Neuronal stem cell (in vitro differentiated cells): ENCODE results near the gene TRAPPC3.

Source experiments
- DNase-seq: peaks from one replicate; pipeline ENCODE4 v3.0.0-alpha.2; 2013; ENCODE audit warnings: low spot score
- H2AFZ ChIP-seq: one replicate; pipeline ENCODE4 v1.6.1; 2013; ENCODE audit warnings: mild to moderate bottlenecking, low read length, inconsistent platforms
- H2AK5ac ChIP-seq: 2 replicates; pipeline ENCODE4 v1.6.1; 2013; ENCODE audit warnings: low read depth, mild to moderate bottlenecking, inconsistent platforms, low read length, moderate library complexity, mixed read lengths
- H2BK120ac ChIP-seq: 2 replicates; pipeline ENCODE4 v1.6.1; 2013; ENCODE audit warnings: low read depth, mild to moderate bottlenecking, inconsistent platforms, low read length, moderate library complexity, mixed read lengths
- H2BK12ac ChIP-seq: one replicate; pipeline ENCODE4 v1.6.1; 2013; ENCODE audit warnings: low read length, inconsistent platforms
- H2BK15ac ChIP-seq: 2 replicates; pipeline ENCODE4 v1.6.1; 2013; ENCODE audit warnings: mild to moderate bottlenecking, low read length, inconsistent platforms, mixed read lengths
- H2BK5ac ChIP-seq: one replicate; pipeline ENCODE4 v1.6.1; 2013; ENCODE audit warnings: inconsistent platforms, mild to moderate bottlenecking, low read length, moderate library complexity
- H3K14ac ChIP-seq: one replicate; pipeline ENCODE4 v1.6.1; 2013; ENCODE audit warnings: low read length, inconsistent platforms
- H3K18ac ChIP-seq: 2 replicates; pipeline ENCODE4 v1.6.1; 2013; ENCODE audit warnings: low read length, inconsistent platforms
- H3K23ac ChIP-seq: 2 replicates; pipeline ENCODE4 v1.6.1; 2013; ENCODE audit warnings: low read depth, mild to moderate bottlenecking, mixed read lengths, low read length, inconsistent platforms; ENCODE audit not compliant: poor library complexity
- H3K27ac ChIP-seq: replicated peaks from 3 replicates; pipeline ENCODE4 v1.5.1; 2013; ENCODE audit warnings: low read length, inconsistent platforms
- H3K27me3 ChIP-seq, 3 experiments: 2 replicates each; pipeline ENCODE4 v1.6.1; 2013; ENCODE audit warnings: low read length in 3 of 3, mild to moderate bottlenecking in 2 of 3, inconsistent platforms in 1 of 3, low read depth in 1 of 3, mixed read lengths in 1 of 3, moderate library complexity in 1 of 3; ENCODE audit not compliant: control insufficient read depth in 3 of 3, insufficient read depth in 3 of 3
- H3K36me3 ChIP-seq, 2 donors: replicated peaks in 1 of 2; 2 replicates each; pipeline ENCODE4 v1.6.1; 2013; ENCODE audit warnings: low read length in 2 of 2; ENCODE audit not compliant: control insufficient read depth in 2 of 2, insufficient read depth in 2 of 2
- H3K4ac ChIP-seq: 2 replicates; pipeline ENCODE4 v1.6.1; 2013; ENCODE audit warnings: inconsistent platforms, mild to moderate bottlenecking, low read length, moderate library complexity
- H3K4me1 ChIP-seq, 2 donors: 1 replicate in 1 of 2; 2 replicates in 1 of 2; pipeline ENCODE4 v1.6.1; 2013; ENCODE audit warnings: low read length in 2 of 2, low read depth in 1 of 2; ENCODE audit not compliant: control insufficient read depth in 2 of 2, insufficient read depth in 1 of 2
- H3K4me2 ChIP-seq: one replicate; pipeline ENCODE4 v1.6.1; 2013; ENCODE audit warnings: mild to moderate bottlenecking, low read length, inconsistent platforms; ENCODE audit not compliant: insufficient read depth, poor library complexity, severe bottlenecking
- H3K4me3 ChIP-seq, 2 donors: 2 replicates each; pipeline ENCODE4 v1.5.1; 2013; ENCODE audit warnings: low read length in 2 of 2, mild to moderate bottlenecking in 2 of 2, inconsistent platforms in 1 of 2, moderate library complexity in 1 of 2
- H3K79me1 ChIP-seq: one replicate; pipeline ENCODE4 v1.6.1; 2013; ENCODE audit warnings: low read depth, mild to moderate bottlenecking, inconsistent platforms, low read length, moderate library complexity
- H3K9ac ChIP-seq: one replicate; pipeline ENCODE4 v1.6.1; 2013; ENCODE audit warnings: mild to moderate bottlenecking, low read depth, low read length, inconsistent platforms; ENCODE audit not compliant: poor library complexity
- H3K9me3 ChIP-seq, 2 donors: replicated peaks in 1 of 2; 2 replicates each; pipeline versions ENCODE3 to v1.6.1; 2013; ENCODE audit warnings: low read length in 2 of 2, mild to moderate bottlenecking in 2 of 2, inconsistent platforms in 1 of 2, low read depth in 1 of 2, mixed read lengths in 1 of 2, moderate library complexity in 1 of 2; ENCODE audit not compliant: control insufficient read depth in 2 of 2, insufficient read depth in 1 of 2
- H4K8ac ChIP-seq: one replicate; pipeline ENCODE4 v1.6.1; 2013; ENCODE audit warnings: low read depth, mild to moderate bottlenecking, inconsistent platforms, low read length, moderate library complexity
- H4K91ac ChIP-seq: one replicate; pipeline ENCODE4 v1.6.1; 2013; ENCODE audit warnings: low read length, low read depth, mild to moderate bottlenecking, inconsistent platforms; ENCODE audit not compliant: poor library complexity
- WGBS, 2 donors: extraction: QIAGEN DNeasy Blood & Tissue Kit; methylation state at CpG; one replicate each; pipeline ENCODE4 v1.1.7; 2013; ENCODE audit warnings: missing lambda C conversion rate in 2 of 2, mixed read lengths in 1 of 2; ENCODE audit not compliant: insufficient read length in 2 of 2, insufficient replicate concordance in 1 of 2; ENCODE audit errors: extremely low coverage in 2 of 2; 5-methylcytosine and 5-hydroxymethylcytosine counted together

Gene TRAPPC3

DNA sequence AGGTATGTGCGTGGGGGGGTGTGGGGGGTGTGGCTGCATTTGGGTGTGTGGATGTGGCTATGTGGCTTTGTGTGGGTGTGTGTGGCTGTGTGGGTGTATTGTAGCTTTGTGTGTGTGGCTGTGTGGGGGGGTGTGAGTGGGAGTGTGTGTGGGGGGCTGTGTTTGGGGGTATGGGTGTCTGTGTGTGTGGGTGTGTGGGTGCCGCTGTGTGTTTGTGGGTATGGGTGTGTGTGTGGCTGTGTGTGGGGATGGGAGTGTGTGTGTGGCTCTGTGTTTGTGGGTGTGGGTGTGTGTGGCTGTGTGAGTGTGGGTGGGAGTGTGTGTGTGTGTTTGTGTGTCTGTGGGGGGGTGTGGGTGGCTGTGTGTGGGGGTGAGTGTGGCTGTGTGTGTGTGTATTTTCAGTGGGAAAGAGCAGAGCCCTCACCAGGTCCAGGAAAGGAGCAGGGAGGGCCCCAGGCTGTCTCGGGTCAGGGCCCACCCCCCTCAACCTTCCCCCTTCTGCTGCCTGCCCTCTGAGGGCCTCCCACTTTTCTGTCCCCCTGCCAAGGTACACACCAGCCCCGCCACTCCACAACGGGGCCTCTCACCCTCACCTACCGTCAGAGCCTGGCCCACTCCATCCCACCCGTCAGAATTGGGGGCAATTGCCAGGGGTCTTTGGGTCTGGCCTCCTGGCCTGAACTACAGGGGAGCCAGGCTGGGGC, 22.3 kb downstream of the TRAPPC3 start:
- Histone ChIP-seq H3K4ac (no peak overlapping the region), H3K27ac (no peak overlapping the region), H2BK12ac (peak overlapping the region; percentile 22), H3K4me1 (peaks cover 6 to 8% of the 10 kb centered on the region in 2 donors), H3K4me2 (no peak overlapping the region), H3K9ac (peak overlapping the region; percentile 76), H3K9me3 (peaks cover 0 to 3% of the 10 kb centered on the region in 2 donors), H4K91ac (no peak overlapping the region), H3K14ac (peak overlapping the region; percentile 87), H2AK5ac (peak overlapping the region; percentile 79), H3K18ac (no peak overlapping the region), H2BK120ac (no peak overlapping the region), H2BK5ac (no peak overlapping the region), H3K23ac (peak overlapping the region; percentile 99), H3K27me3 (peaks cover 19 to 52% (median 46%) of the 10 kb centered on the region in 3 experiments), H3K4me3 (peak overlapping the region in 1 of 2 donors; percentile 41), H3K79me1 (no peaks in the 10 kb centered on the region), H3K36me3 (no peaks in the 10 kb centered on the region), H2BK15ac (no peak overlapping the region), H4K8ac (no peak overlapping the region), H2AFZ (no peak overlapping the region)
- 100% methylated on average over 1 of the region's 7 CpGs; no CpG with 5 or more reads in 1 of the 2 donors for WGBS, 2 donors
- no peak for DNase-seq

DNA sequence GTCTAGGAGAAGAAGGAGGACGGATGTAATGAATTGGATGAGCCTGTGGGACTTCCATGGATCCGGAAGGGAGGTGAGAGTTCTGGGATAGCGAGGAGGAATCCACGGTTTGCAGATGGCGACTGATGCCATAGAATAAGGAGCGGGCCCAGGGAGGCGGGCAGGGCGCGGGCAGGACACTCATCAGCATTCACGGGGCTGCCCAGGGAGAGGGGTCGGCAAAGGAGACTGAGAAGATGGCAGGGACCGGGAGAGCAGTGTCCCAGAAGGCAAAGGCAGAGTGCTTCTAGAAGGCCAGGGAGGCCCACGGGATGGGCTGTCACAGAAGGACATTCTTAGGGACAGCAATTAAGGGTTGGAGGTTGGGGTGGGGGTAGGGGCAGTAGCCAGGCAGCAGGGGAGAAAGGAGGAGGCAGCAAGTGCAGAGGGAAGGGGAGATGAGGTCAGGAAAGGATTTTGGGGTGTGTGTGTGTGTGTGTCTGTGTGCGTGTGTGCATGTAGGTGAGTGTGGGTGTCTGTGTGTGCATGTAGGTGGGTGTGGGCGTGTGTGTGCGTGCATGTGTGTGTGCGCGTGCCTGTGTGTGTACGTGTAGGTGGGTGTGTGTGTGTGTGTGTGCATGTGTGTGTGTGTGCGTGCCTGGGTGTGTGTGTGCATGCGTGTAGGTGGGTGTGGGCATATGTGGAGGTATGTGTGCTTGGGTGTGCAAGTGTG, 23.1 kb downstream of the TRAPPC3 start:
- H3K18ac ChIP-seq = peak overlapping the region; percentile 36
- no peak overlapping the region for H3K4me2 ChIP-seq
- H3K4me3 ChIP-seq = peak overlapping the region in 1 of 2 donors; percentile 73
- H3K36me3 ChIP-seq = no peaks in the 10 kb centered on the region
- peak overlapping the region; percentile 59 for H4K8ac ChIP-seq
- H3K27ac ChIP-seq = no peak overlapping the region
- H2BK120ac ChIP-seq = peak overlapping the region; percentile 43
- H3K4me1 ChIP-seq = peaks cover 6 to 8% of the 10 kb centered on the region in 2 donors
- peak overlapping the region; percentile 29 for H2BK5ac ChIP-seq
- peaks cover 19 to 57% (median 46%) of the 10 kb centered on the region in 3 experiments for H3K27me3 ChIP-seq
- H3K9me3 ChIP-seq = peaks cover 0 to 3% of the 10 kb centered on the region in 2 donors
- peak overlapping the region; percentile 63 for H2BK12ac ChIP-seq
- DNase-seq = no peak
- H4K91ac ChIP-seq = no peak overlapping the region
- no peaks in the 10 kb centered on the region for H3K79me1 ChIP-seq
- H3K14ac ChIP-seq = peak overlapping the region; percentile 99
- H3K23ac ChIP-seq = peak overlapping the region; percentile 99
- peak overlapping the region; percentile 76 for H3K9ac ChIP-seq
- H2AK5ac ChIP-seq = no peak overlapping the region
- H2AFZ ChIP-seq = no peak overlapping the region
- H2BK15ac ChIP-seq = peak overlapping the region; percentile 54
- no CpG with 5 or more reads among the region's 21 CpGs for WGBS, 2 donors
- H3K4ac ChIP-seq = peak overlapping the region; percentile 71

DNA sequence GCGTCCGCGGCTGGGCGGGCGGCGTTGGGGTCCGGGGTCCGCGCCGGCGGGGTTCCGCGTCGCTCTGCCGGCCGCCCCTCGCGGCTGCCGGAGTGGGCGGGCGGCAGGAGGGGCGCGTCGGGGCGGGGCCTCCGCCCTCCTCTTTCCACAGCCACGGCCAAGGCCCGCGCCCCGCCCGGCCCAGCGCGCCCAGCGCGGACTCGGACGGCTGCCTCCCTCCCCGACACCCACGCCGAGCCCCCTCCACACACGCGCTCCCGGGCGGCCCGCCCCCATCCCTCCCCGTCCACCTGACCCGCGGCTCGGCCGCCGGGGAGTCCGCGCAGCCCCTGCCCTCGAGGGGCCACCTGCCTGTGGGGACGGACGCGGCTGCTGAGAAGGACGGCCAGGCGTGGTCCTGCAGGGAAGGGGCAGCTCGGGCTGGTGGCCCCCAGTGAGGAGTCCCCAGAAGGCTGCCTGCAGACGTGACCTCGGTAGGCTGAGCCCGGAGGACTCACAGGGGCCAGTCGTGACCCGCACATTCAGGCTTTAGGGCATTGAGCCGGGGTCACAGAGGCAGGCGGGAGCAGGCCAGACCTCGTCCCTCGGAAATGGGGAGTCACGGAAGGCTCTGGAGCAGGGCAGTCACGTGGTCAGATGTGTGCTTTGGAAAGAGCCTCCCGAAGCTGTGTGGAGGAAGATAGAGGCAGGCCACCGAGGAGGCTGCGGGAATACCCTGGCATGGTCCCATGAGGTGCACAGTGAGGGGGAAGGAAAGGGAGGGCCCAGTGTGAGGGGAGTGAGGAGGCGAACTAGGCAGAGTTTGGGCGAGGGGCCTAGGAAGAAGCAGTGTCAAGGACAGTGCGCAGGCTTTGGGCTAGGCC, 23.9 kb downstream of the TRAPPC3 start, which contains the start of gene COL8A2:
Gene COL8A2 (minus strand): TSS at position 94 of the 863 bp plus-strand sequence. CDS start 24,980 bp downstream, outside the sequence.
- Histone ChIP-seq H2AK5ac (peak within 1 kb of the TSS; percentile 63), H2BK15ac (peak within 1 kb of the TSS; percentile 54), H3K4me3 (peak within 1 kb of the TSS in 1 of 2 donors; percentile 21), H3K9ac (peak within 1 kb of the TSS; percentile 63), H3K4me2 (peak within 1 kb of the TSS; percentile 73), H2AFZ (peak within 1 kb of the TSS; percentile 80), H3K36me3 (no peaks in the 10 kb centered on the region), H3K27ac (no peak within 1 kb of the TSS), H3K27me3 (peaks cover 19 to 57% (median 46%) of the 10 kb centered on the region in 3 experiments), H3K9me3 (peaks cover 0 to 3% of the 10 kb centered on the region in 2 donors), H4K91ac (no peak within 1 kb of the TSS), H3K18ac (peak within 1 kb of the TSS; percentile 50), H3K79me1 (no peaks in the 10 kb centered on the region), H3K4ac (no peak within 1 kb of the TSS), H2BK12ac (no peak within 1 kb of the TSS), H2BK5ac (peak within 1 kb of the TSS; percentile 29), H3K23ac (peak within 1 kb of the TSS; percentile 80), H2BK120ac (peak within 1 kb of the TSS; percentile 89), H3K14ac (no peak within 1 kb of the TSS), H4K8ac (no peak within 1 kb of the TSS), H3K4me1 (peaks cover 6 to 8% of the 10 kb centered on the region in 2 donors)
- DNase-seq = no peak
- no CpG with 5 or more reads among the region's 77 CpGs for whole genome bisulfite sequencing, 2 donors
